GM23338 (cell line): Measurements from ENCODE around the gene EPO. TPM values are rescaled to one million over a fixed set of nuclear protein-coding genes. Genes with fewer than 3 reads are reported as not detected.

ENCODE experiments used
- ATAC-seq: fragments of 200-7000 bp; cut with Tn5 transposase; 3 replicates; pipeline ENCODE4 v1.9.1; 2020
- DNase-seq: peaks from one replicate; pipeline ENCODE4 v3.0.0-alpha.2; 2015; ENCODE audit warnings: low spot score
- H2AFZ ChIP-seq: fragments of 200-600 bp; sonication (generic); 2 replicates; pipeline ENCODE4 v1.8.0; 2016; ENCODE audit warnings: antibody characterized with exemption, mild to moderate bottlenecking, moderate library complexity
- H3F3A ChIP-seq: fragments of 200-600 bp; sonication (generic); replicated peaks from 2 replicates; pipeline ENCODE4 v1.8.0; 2017; ENCODE audit warnings: antibody characterized with exemption, mixed run types, low read depth
- H3K27ac ChIP-seq: fragments of 200-600 bp; sonication (generic); 2 replicates; pipeline ENCODE4 v1.6.1; 2016; ENCODE audit warnings: low read depth
- H3K27me3 ChIP-seq: fragments of 200-600 bp; sonication (generic); 2 replicates; pipeline ENCODE4 v1.8.0; 2016; ENCODE audit warnings: mild to moderate bottlenecking, mixed run types, moderate library complexity; ENCODE audit not compliant: insufficient read depth
- H3K36me3 ChIP-seq: fragments of 200-600 bp; sonication (generic); 2 replicates; pipeline ENCODE4 v1.8.0; 2016; ENCODE audit warnings: mild to moderate bottlenecking; ENCODE audit not compliant: insufficient read depth
- H3K4me1 ChIP-seq: fragments of 200-600 bp; sonication (generic); 2 replicates; pipeline ENCODE4 v1.8.0; 2016; ENCODE audit warnings: mild to moderate bottlenecking, moderate library complexity; ENCODE audit not compliant: insufficient read depth
- H3K4me2 ChIP-seq: fragments of 200-600 bp; sonication (generic); 2 replicates; pipeline ENCODE4 v1.7.1; 2017; ENCODE audit warnings: mixed run types
- H3K4me3 ChIP-seq: fragments of 200-600 bp; sonication (generic); 2 replicates; pipeline ENCODE4 v1.6.1; 2016; ENCODE audit warnings: mixed run types
- H3K79me2 ChIP-seq: fragments of 200-600 bp; sonication (generic); replicated peaks from 2 replicates; pipeline ENCODE4 v1.8.0; 2017; ENCODE audit warnings: mild to moderate bottlenecking; ENCODE audit not compliant: insufficient read depth
- H3K9me2 ChIP-seq: fragments of 200-600 bp; sonication (generic); 2 replicates; pipeline ENCODE4 v1.8.0; 2017; ENCODE audit not compliant: insufficient read depth
- H4K20me1 ChIP-seq: fragments of 200-600 bp; sonication (generic); replicated peaks from 2 replicates; pipeline ENCODE4 v1.8.0; 2017; ENCODE audit warnings: mild to moderate bottlenecking; ENCODE audit not compliant: insufficient read depth
- H3K27ac Mint-ChIP-seq: 2 replicates; pipeline ENCODE4 v1.8.0; 2020; ENCODE audit warnings: inconsistent platforms, mild to moderate bottlenecking, moderate library complexity, mixed read lengths
- H3K27me3 Mint-ChIP-seq: 3 replicates; pipeline ENCODE4 v1.8.0; 2022; ENCODE audit warnings: low read depth, mild to moderate bottlenecking, moderate library complexity, mixed read lengths, inconsistent platforms; ENCODE audit not compliant: insufficient read depth, poor library complexity
- H3K36me3 Mint-ChIP-seq: 3 replicates; pipeline ENCODE4 v1.8.0; 2021; ENCODE audit warnings: low read depth, mild to moderate bottlenecking, inconsistent platforms, moderate library complexity, mixed read lengths
- H3K4me1 Mint-ChIP-seq: 3 replicates; pipeline ENCODE4 v1.8.0; 2020; ENCODE audit warnings: mild to moderate bottlenecking, inconsistent platforms, mixed read lengths
- H3K4me3 Mint-ChIP-seq: 3 replicates; pipeline ENCODE4 v1.8.0; 2021; ENCODE audit warnings: moderate library complexity, mild to moderate bottlenecking, inconsistent platforms, mixed read lengths
- H3K9me3 Mint-ChIP-seq: 3 replicates; pipeline ENCODE4 v1.8.0; 2020; ENCODE audit warnings: moderate library complexity, mild to moderate bottlenecking, inconsistent platforms, mixed read lengths
- EZH2 ChIP-seq: fragments of 200-600 bp; sonication (generic); IDR thresholded peaks from one replicate; pipeline ENCODE4 v1.8.0; 2017; ENCODE audit warnings: antibody characterized with exemption, mild to moderate bottlenecking, low read depth; ENCODE audit not compliant: unreplicated experiment
- EZH2phosphoT487 ChIP-seq: fragments of 200-600 bp; sonication (generic); IDR thresholded peaks from one replicate; pipeline ENCODE4 v1.8.1; 2018; ENCODE audit warnings: antibody characterized with exemption; ENCODE audit not compliant: unreplicated experiment
- JUNB ChIP-seq: IDR thresholded peaks from one replicate; pipeline ENCODE4 v1.6.1; 2016; ENCODE audit warnings: antibody characterized with exemption; ENCODE audit not compliant: unreplicated experiment
- POLR2AphosphoS5 ChIP-seq: IDR thresholded peaks from 2 replicates; pipeline ENCODE4 v1.6.1; 2016; ENCODE audit warnings: antibody characterized with exemption, low read depth
- ZNF114 ChIP-seq: fragments of 250-450 bp; sonication (Bioruptor Pico); IDR thresholded peaks from 2 replicates; pipeline ENCODE4 v1.5.0; 2020; ENCODE audit warnings: mild to moderate bottlenecking, moderate library complexity
- ZNF331 ChIP-seq: fragments of 250-450 bp; sonication (Bioruptor Pico); IDR thresholded peaks from 2 replicates; pipeline ENCODE4 v1.5.0; 2020; ENCODE audit warnings: low read depth, mild to moderate bottlenecking, moderate library complexity
- ZNF462 ChIP-seq: fragments of 250-450 bp; sonication (Bioruptor Pico); IDR thresholded peaks from 2 replicates; pipeline ENCODE4 v1.5.0; 2020; ENCODE audit warnings: mild to moderate bottlenecking, moderate library complexity
- polyA plus RNA-seq: library from polyadenylated mRNA; unstranded; fragments of >200 nt; fragmentation: Nextera tagmentation; extraction: Ambion mirVana; gene quantifications from 2 replicates; pipeline ENCODE4 v1.2.1, GENCODE V29; 2016
- total RNA-seq: library from RNA; depleted of rRNA; stranded (reverse); fragments of >200 nt; shearing (Covaris generic); gene quantifications from 2 replicates; pipeline ENCODE4 v1.2.3, GENCODE V29; 2014

EPO gene
- total and polyA plus RNA-seq, 2 experiments from 2014 or later = 1.0 TPM; not detected in 1

GRCh38 chr7:100752994-100753393, 32.7 kb downstream of the EPO start (continued):
- no peak for TF ChIP-seq ZNF462 (CRISPR knock-in tag)
- TF ChIP-seq POLR2AphosphoS5 = no peak
- TF ChIP-seq EZH2phosphoT487 = no peak
- TF ChIP-seq EZH2 = no peak
- no peak for TF ChIP-seq ZNF114 (CRISPR knock-in tag)
- TF ChIP-seq JUNB = no peak

GRCh38 chr7:100753750-100754149, 33.5 kb downstream of the EPO start:
- no peaks in the 10 kb centered on the region for H3K36me3 ChIP-seq
- no peak for DNase-seq

More at GRCh38 chr7:100753750-100754149, 33.5 kb downstream of the EPO start:
- no peaks in the 10 kb centered on the region for H3K27me3 ChIP-seq
- no peak overlapping the region for H3K4me2 ChIP-seq
- H3K9me2 ChIP-seq = no peaks in the 10 kb centered on the region
- TF ChIP-seq ZNF331 (no peak), ZNF462 (CRISPR knock-in tag) (no peak)
- H4K20me1 ChIP-seq = no peaks in the 10 kb centered on the region
- peaks cover 4% of the 10 kb centered on the region for H3K4me1 Mint-ChIP-seq
- no peak for ATAC-seq
- no peaks in the 10 kb centered on the region for H3K9me3 Mint-ChIP-seq
- no peak overlapping the region for H2AFZ ChIP-seq
- peaks cover 20% of the 10 kb centered on the region for H3K27me3 Mint-ChIP-seq
- no peaks in the 10 kb centered on the region for H3K36me3 Mint-ChIP-seq
- no peak overlapping the region for H3K27ac Mint-ChIP-seq
- no peak overlapping the region for H3K27ac ChIP-seq
- no peaks in the 10 kb centered on the region for H3F3A ChIP-seq
- H3K4me1 ChIP-seq = no peaks in the 10 kb centered on the region
- H3K4me3 Mint-ChIP-seq = no peak overlapping the region
- no peak overlapping the region for H3K4me3 ChIP-seq
- no peaks in the 10 kb centered on the region for H3K79me2 ChIP-seq
